Activated CD4-positive, alpha-beta T cell treated with anti-CD3 and anti-CD28 coated beads, Interleukin-2, amount 10 ng/mL, durations not matched to agents 24 days and 14 days (primary cell): ENCODE results near the gene SIGLEC15. TPM values are rescaled to one million over a fixed set of nuclear protein-coding genes. Genes with fewer than 3 reads are reported as not detected.

Experiments
- DNase-seq: peaks from one replicate; pipeline ENCODE4 v3.0.0; 2022
- H3K27ac Mint-ChIP-seq: one replicate; pipeline ENCODE4 v1.8.0; 2022; ENCODE audit warnings: mild to moderate bottlenecking, mixed read lengths
- H3K27me3 Mint-ChIP-seq: one replicate; pipeline ENCODE4 v1.8.0; 2022; ENCODE audit warnings: mixed read lengths
- H3K36me3 Mint-ChIP-seq: one replicate; pipeline ENCODE4 v1.8.0; 2022; ENCODE audit warnings: low read depth, mild to moderate bottlenecking, mixed read lengths
- H3K4me1 Mint-ChIP-seq: one replicate; pipeline ENCODE4 v1.8.0; 2021; ENCODE audit warnings: mixed read lengths
- H3K4me3 Mint-ChIP-seq: one replicate; pipeline ENCODE4 v1.8.0; 2022; ENCODE audit warnings: mild to moderate bottlenecking, moderate library complexity, mixed read lengths
- H3K9me3 Mint-ChIP-seq: one replicate; pipeline ENCODE4 v1.8.0; 2021; ENCODE audit warnings: mixed read lengths
- intact Hi-C: fragments of 100-400 bp; cut with micrococcal nuclease; formaldehyde crosslinking; loops from one replicate; pipeline ENCODE4 v1.15.1; 2023
- total RNA-seq: library from RNA; stranded (reverse); gene quantifications from 2 replicates; pipeline ENCODE4 v1.2.3, GENCODE V29; 2022

Gene SIGLEC15, protein sequence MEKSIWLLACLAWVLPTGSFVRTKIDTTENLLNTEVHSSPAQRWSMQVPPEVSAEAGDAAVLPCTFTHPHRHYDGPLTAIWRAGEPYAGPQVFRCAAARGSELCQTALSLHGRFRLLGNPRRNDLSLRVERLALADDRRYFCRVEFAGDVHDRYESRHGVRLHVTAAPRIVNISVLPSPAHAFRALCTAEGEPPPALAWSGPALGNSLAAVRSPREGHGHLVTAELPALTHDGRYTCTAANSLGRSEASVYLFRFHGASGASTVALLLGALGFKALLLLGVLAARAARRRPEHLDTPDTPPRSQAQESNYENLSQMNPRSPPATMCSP
- not detected in 2 replicates for total RNA-seq

DNA sequence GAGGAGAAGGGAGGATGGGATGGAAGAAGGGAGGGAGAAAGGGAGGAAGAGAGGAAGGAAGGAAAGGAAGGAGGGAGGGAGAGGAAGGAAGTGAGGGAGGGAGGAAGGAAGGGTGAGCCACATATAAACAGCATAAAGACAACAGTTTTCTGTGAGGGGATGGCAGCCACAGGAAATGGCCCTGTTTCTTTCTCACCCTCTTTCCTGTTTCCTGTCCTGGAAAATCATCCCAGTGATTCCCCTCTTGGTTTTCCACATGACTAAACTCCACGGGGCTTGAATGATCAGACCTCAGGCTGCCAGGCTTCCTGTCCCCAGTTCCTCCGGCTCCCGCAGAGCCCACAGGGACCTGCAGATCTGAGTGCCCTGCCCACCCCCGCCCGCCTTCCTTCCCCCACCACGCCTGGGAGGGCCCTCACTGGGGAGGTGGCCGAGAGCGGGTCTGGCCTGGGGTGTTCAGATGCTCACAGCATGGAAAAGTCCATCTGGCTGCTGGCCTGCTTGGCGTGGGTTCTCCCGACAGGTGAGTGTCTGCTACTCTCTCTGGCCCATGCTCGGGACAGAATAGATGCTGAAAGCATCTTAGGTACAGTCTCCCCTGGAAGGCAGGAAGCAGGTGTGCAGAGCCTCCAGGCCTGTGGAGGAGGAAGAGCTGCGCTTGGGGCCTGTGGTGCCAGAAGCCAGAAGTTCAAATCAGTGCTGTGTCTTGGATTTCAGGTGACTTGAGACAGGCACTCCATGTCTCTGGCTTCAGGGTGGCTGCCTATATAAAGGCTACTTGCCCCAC is at the start of gene SIGLEC15:
Gene SIGLEC15, plus strand, starts transcription at position 418 of the 787 bp plus-strand sequence. Its CDS starts 54 bp downstream, at position 472.
- no peak for DNase-seq
- intact Hi-C loops: no loop called here
- Mint-ChIP-seq H3K4me1 (peaks cover 11% of the 10 kb centered on the region), H3K36me3 (no peaks in the 10 kb centered on the region), H3K27me3 (peaks cover 31% of the 10 kb centered on the region), H3K4me3 (no peak within 1 kb of the TSS), H3K27ac (no peak within 1 kb of the TSS), H3K9me3 (no peaks in the 10 kb centered on the region)

DNA sequence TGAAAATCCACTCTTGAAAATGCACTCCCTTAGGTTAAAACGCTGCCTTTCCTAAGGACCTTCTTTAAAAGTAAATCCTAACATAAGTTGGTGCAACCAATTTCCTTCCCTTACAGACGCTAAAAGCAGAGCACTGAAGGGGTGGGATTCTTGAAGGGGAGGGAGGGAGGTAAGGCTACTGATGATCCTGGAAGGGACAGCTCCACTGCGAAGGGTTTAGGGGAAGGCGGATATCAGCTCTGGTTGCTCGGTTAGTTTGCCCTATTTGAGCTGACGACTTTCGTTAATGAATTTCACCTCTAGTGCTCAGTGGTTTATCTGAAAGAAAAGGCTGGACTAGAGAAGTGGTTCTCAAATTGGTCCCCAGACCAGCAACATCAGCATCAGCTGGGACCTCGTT is 49.7 kb upstream of the SIGLEC15 start:
- no peak for DNase-seq

DNA sequence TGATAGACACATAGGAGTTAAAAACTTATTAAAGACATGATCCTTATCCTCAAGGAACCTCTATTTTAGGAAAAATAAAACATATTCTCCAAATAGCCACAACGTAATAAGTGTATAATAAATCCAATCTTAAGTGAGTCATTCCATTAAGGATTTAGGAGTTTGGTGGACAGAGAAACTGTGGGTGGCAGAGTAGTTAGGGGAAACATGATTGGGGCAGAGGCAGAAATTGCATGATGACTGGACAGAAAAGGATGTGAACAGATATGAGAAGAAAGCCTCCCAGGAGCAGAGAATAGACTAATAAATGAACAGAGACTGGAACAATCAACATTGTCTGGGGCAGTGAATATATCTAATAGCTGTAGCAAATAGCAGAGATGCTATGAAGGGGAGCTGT is 48.1 kb upstream of the SIGLEC15 start:
- no peak overlapping the region for H3K4me3 Mint-ChIP-seq
- peaks cover 52% of the 10 kb centered on the region for H3K27me3 Mint-ChIP-seq
- no peaks in the 10 kb centered on the region for H3K36me3 Mint-ChIP-seq
- intact Hi-C loops: no loop called here
- DNase-seq: no peak
- H3K9me3 Mint-ChIP-seq: peaks cover 4% of the 10 kb centered on the region
- H3K27ac Mint-ChIP-seq: no peak overlapping the region
- H3K4me1 Mint-ChIP-seq: peaks cover 13% of the 10 kb centered on the region

More for the DNA sequence above, 49.7 kb upstream of the SIGLEC15 start:
- H3K27me3 Mint-ChIP-seq: peaks cover 55% of the 10 kb centered on the region
- H3K27ac Mint-ChIP-seq: no peak overlapping the region
- H3K36me3 Mint-ChIP-seq: no peaks in the 10 kb centered on the region
- peak overlapping the region; percentile 79 for H3K4me3 Mint-ChIP-seq
- H3K9me3 Mint-ChIP-seq: peaks cover 4% of the 10 kb centered on the region
- H3K4me1 Mint-ChIP-seq: peaks cover 13% of the 10 kb centered on the region
- intact Hi-C loops: no loop called here

DNA sequence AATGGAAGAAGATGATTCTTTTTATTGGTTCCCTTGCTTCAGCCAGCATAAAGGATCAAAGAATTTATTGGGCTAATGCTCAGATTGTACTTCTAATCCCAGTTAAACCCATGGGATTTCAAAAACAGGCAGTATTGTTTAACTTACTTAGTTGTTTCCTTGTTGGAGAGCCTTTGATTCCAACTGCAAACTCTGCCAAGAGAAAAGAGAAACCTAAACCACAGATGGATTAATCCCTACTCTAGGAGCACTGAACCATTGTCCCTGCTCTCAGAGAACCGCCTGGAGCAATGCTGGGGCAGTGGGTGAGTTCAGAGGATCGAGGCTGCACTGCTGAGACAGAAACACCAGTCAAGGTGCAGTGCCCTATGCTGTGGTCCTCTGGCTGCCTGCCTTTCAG is 44.9 kb upstream of the SIGLEC15 start:
- H3K4me3 Mint-ChIP-seq: no peak overlapping the region
- intact Hi-C loops: no loop called here
- H3K27me3 Mint-ChIP-seq: peaks cover 34% of the 10 kb centered on the region
- no peak overlapping the region for H3K27ac Mint-ChIP-seq
- DNase-seq: no peak
- H3K9me3 Mint-ChIP-seq: no peaks in the 10 kb centered on the region
- peaks cover 5% of the 10 kb centered on the region for H3K4me1 Mint-ChIP-seq
- H3K36me3 Mint-ChIP-seq: no peaks in the 10 kb centered on the region

DNA sequence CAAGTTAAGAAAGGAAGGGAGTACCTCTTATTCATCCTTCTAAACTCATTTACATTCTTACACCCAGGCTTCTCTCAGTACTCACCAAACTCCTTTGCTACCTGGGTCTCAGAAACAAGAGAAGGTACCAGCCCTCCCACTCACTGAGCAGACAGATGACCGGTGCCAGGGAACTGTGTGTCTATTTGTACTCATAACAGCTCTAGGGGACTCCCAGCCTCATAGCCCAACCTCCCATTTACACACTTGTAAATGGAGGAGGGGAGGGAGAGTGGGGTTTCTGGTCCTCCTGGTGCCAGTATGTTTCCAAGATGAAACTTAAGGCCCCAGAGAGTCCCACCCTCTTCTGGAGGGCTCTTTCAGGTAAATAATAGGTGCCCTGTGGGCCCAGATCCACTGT is 42.8 kb upstream of the SIGLEC15 start:
- Mint-ChIP-seq H3K36me3 (no peaks in the 10 kb centered on the region), H3K4me3 (no peak overlapping the region), H3K9me3 (no peaks in the 10 kb centered on the region), H3K4me1 (peaks cover 5% of the 10 kb centered on the region), H3K27ac (no peak overlapping the region), H3K27me3 (peaks cover 19% of the 10 kb centered on the region)
- DNase-seq: no peak
- intact Hi-C loops: no loop called here

DNA sequence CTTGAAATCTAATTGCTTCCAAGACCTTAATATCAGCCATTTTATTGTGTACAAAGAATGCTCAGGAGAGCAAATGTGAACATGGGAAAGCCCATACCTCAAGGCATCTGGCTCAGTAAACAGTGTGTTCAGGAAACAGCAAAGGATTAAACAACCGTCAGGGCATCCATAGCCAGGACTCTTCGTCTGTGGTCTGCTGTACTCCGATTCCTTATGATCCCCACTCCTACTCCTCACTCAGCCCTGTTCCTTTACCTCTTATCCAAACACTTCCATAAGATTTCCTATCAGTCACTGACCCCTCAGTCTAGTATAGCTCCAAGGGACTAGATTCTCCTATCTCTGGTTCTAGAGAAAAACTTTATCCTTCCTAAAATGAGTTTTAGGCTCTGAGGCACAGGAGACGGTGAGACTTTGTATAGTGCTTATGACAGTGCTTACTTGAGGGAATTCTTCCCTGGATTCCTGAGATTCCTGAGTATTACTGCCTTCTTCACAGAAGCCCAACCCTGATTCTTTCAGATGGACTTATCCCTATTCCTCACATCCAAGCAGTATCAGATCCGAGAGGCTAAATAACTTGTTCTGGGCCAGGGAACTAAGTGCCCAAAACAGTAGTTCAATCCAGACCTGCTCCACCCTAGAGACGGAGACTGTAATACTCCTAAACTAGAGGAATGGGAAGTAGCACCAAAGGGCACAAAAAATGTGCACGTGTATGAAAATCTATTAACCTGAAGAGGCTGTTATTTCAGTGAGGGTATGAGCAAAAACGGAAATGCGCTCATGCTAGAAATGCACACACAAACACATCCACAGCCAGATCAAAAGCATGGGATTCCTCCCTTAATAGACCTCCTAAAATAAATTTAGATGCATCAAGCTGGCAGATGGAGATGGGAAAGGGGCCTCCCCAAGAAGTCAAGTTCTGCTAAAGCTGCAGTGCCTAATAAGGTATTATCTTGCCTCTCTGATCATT is 42.1 kb upstream of the SIGLEC15 start:
- H3K36me3 Mint-ChIP-seq: no peaks in the 10 kb centered on the region
- intact Hi-C loops: no loop called here
- H3K27ac Mint-ChIP-seq: no peak overlapping the region
- no peak overlapping the region for H3K4me3 Mint-ChIP-seq
- no peaks in the 10 kb centered on the region for H3K9me3 Mint-ChIP-seq
- DNase-seq: no peak
- H3K27me3 Mint-ChIP-seq: peaks cover 18% of the 10 kb centered on the region
- H3K4me1 Mint-ChIP-seq: peaks cover 5% of the 10 kb centered on the region

DNA sequence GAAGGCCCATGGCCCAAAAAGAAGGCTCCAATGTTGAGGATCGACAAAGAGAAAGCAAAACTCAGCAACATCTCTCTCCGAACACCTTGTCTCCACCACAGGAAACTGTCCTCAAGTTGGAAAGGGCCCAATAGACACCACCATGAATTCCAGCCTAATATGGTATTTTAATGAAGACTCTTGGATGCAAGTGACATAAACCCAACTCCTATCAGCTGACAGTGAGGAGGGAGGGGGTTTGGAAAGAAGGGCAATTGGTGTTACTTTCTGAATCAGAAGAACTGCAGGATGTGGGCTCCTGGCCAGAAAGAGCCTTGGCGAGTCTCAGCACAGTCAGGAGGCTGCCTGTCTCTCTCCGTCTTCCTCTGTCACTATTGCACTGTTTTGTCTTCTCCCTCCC is 40.3 kb upstream of the SIGLEC15 start:
- Mint-ChIP-seq H3K9me3 (no peaks in the 10 kb centered on the region), H3K27ac (peak overlapping the region; percentile 22), H3K27me3 (peaks cover 9% of the 10 kb centered on the region), H3K4me1 (peaks cover 5% of the 10 kb centered on the region), H3K36me3 (no peaks in the 10 kb centered on the region), H3K4me3 (peak overlapping the region; percentile 25)
- DNase-seq: peak; percentile 57
- intact Hi-C loops: no loop called here

DNA sequence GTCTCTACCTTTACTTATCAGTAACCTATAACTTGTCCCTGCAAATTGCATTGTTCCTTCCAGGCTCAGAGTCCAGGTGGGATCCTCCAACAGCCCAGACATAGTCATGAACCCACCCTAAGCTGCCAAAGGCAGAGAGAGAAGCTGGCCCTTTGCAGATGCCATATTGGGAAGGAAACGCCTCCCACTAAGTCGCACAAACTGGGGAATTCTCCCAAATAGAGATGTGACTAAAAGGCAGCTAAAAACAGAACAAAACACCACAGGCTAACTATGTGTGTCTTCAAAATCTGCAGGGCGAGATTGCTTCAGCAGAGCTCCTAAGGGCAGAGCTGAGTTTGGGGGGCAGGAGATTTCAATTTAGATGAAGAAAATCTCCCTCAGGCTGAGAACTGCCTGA is 38.5 kb upstream of the SIGLEC15 start:
- Mint-ChIP-seq H3K27ac (no peak overlapping the region), H3K4me3 (no peak overlapping the region), H3K4me1 (peaks cover 5% of the 10 kb centered on the region), H3K9me3 (no peaks in the 10 kb centered on the region), H3K27me3 (peaks cover 3% of the 10 kb centered on the region), H3K36me3 (no peaks in the 10 kb centered on the region)
- no peak for DNase-seq
- intact Hi-C loops: no loop called here

DNA sequence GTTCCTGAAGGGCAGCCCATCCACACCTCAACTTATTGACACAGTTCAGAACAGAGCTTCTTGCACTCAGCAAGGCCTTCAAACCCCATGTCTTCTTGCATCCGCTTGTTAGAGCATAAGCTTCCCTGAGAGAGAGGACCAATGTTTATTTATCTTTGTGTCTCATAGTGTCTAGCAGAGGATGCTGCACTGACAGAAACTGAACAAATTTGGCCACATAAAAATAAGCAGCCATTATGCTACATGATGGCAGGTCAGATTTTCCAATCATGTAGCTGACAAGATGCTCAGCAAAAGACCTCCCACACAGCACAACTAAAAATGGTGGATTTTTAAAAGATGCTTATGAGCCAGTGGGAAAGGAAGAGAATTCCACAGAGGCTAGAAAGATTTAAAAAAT is 38.1 kb upstream of the SIGLEC15 start:
- intact Hi-C loops: no loop called here
- no peak overlapping the region for H3K27ac Mint-ChIP-seq

DNA sequence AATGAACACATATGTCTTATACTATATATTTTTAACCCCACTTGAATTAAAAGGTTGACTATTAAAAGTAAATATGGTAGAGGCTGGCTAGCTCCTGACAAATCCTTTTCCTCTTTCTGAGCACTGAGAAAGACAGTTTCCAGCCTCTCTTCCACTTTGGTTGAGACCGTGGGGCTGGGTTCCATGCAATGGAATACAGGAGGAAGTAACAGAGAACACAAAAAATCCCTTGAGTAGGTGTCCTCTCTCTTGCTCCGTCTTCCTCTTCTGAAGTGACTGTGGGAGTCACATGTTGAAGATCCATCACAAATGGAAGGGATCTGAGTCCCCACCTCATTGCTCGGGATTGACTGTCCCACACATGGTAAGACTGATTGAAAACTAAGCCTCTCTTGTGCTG is 36.6 kb upstream of the SIGLEC15 start:
- intact Hi-C loops: no loop called here
- no peak overlapping the region for H3K27ac Mint-ChIP-seq
- H3K9me3 Mint-ChIP-seq: no peaks in the 10 kb centered on the region
- H3K4me1 Mint-ChIP-seq: peaks cover 5% of the 10 kb centered on the region
- no peak for DNase-seq
- H3K36me3 Mint-ChIP-seq: no peaks in the 10 kb centered on the region
- no peak overlapping the region for H3K4me3 Mint-ChIP-seq
- H3K27me3 Mint-ChIP-seq: peaks cover 4% of the 10 kb centered on the region

More for the DNA sequence above, 38.1 kb upstream of the SIGLEC15 start:
- DNase-seq: no peak
- Mint-ChIP-seq H3K36me3 (no peaks in the 10 kb centered on the region), H3K27me3 (peaks cover 3% of the 10 kb centered on the region), H3K4me1 (peaks cover 5% of the 10 kb centered on the region), H3K9me3 (no peaks in the 10 kb centered on the region), H3K4me3 (no peak overlapping the region)

DNA sequence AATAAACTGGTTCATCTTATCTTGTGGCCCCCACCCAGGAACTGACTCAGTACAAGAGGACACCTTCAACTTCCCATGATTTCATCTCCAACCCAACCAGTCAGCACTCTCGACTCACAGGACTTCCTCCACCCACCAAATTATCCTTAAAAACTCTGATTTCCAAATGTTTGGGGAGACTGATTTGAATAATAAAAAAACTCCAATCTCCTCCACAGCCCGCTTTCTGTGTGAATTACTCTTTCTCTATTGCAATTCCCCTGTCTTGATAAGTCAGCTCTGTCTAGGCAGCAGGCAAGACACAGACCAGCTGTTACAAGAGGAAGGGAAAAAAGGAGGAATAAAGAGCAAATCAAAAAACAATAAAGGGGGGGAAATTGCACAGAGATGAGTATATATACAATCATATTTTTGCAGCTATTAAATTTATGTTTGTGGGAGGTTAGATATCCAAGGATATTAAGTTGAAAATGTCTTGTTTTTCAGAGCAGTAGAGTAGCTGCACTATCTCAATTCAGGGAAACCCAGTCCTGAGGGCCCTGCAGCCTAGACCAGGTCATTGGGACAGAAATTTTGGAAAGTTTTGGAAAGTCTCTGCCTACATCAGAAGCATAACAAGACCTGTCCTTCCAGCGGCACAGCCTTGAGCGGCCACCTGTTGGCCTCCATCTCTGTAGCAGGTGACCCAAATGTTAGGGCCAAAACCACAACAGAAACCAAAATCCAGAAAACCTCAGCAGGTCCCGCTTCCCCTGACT is 32.8 kb upstream of the SIGLEC15 start:
- peaks cover 12% of the 10 kb centered on the region for H3K27me3 Mint-ChIP-seq
- no peak overlapping the region for H3K4me3 Mint-ChIP-seq
- intact Hi-C loops: no loop called here
- H3K4me1 Mint-ChIP-seq: no peaks in the 10 kb centered on the region
- no peak for DNase-seq
- H3K27ac Mint-ChIP-seq: no peak overlapping the region
- H3K36me3 Mint-ChIP-seq: no peaks in the 10 kb centered on the region
- H3K9me3 Mint-ChIP-seq: no peaks in the 10 kb centered on the region

DNA sequence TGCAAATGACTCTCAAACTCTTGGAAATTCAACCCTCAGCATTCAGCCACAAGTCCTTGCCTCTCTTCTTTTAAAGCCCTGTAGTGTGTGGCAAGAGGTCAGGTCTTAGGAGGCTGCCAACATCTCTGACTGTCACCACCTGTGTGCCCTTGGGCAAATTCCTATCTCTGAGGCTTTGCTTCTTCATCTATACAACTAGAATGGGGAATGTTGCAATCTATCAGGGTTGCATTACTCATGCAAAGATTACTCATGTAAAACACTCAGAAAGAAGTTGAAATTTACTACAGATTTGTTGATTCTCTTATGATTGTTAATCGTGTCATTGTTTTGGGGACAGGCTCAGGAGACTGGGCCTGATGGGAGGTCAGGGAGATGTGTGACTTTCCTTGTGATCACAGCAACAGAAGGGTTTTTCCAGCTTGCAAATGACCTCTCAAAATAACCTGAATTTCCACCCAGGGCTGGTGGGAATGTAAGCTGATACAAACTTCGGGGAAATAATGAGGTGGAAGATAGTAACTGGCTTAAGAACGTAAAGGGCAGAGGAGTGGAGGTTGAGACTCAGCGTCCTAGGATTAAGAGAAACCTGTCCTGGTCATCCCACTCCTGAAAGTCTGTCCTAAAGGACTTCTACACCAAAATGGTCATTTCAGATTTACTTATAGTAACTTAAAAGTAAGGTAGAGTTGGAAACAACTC is 32.1 kb upstream of the SIGLEC15 start:
- H3K4me3 Mint-ChIP-seq: no peak overlapping the region
- H3K36me3 Mint-ChIP-seq: no peaks in the 10 kb centered on the region
- no peaks in the 10 kb centered on the region for H3K4me1 Mint-ChIP-seq
- intact Hi-C loops: no loop called here
- no peak for DNase-seq
- H3K27ac Mint-ChIP-seq: no peak overlapping the region
- peaks cover 1% of the 10 kb centered on the region for H3K9me3 Mint-ChIP-seq
- H3K27me3 Mint-ChIP-seq: peaks cover 11% of the 10 kb centered on the region
